ENCODE data around the gene MSH3.

- TF ChIP-seq CTCF (IDR thresholded peaks at IDR 0.05; ENCODE audit: insufficient read depth, low read depth, low read length) = no peak
- TF ChIP-seq EZH2 (IDR thresholded peaks at IDR 0.05; ENCODE audit: insufficient read depth, low read length) = no peak
Observed at GRCh38 chr5:80837679-80838078, 183.2 kb downstream of the MSH3 start.
